K562 (cell line): ENCODE data around the gene CUL9. TPM values are rescaled to one million over a fixed set of nuclear protein-coding genes. Genes with fewer than 3 reads are reported as not detected.

ENCODE experiments used
- ARID3B ChIP-seq: fragments of 250-450 bp; sonication (Bioruptor Pico); IDR thresholded peaks from 2 replicates; pipeline ENCODE4 v1.4.0; 2020; ENCODE audit warnings: borderline replicate concordance
- CHAMP1 ChIP-seq: fragments of 450-650 bp; IDR thresholded peaks from 2 replicates; pipeline ENCODE4 v1.6.1; 2016; ENCODE audit warnings: mild to moderate bottlenecking
- CTBP1 ChIP-seq: fragments of 450-650 bp; IDR thresholded peaks from 2 replicates; pipeline ENCODE4 v1.6.1; 2016; ENCODE audit warnings: borderline replicate concordance
- E2F6 ChIP-seq, 2 experiments: IDR thresholded peaks; 2 replicates each; pipeline ENCODE4 v1.6.1; 2011; ENCODE audit warnings: borderline replicate concordance in 1 of 2, control low read depth in 1 of 2, low read depth in 1 of 2, low read length in 1 of 2, mild to moderate bottlenecking in 1 of 2, mixed read lengths in 1 of 2, moderate library complexity in 1 of 2; ENCODE audit not compliant: insufficient read depth in 1 of 2, insufficient read length in 1 of 2, poor library complexity in 1 of 2, severe bottlenecking in 1 of 2; ENCODE audit errors: extremely low read depth in 1 of 2
- FIP1L1 ChIP-seq: fragments of 200-400 bp; formaldehyde crosslinking; IDR thresholded peaks from 2 replicates; pipeline ENCODE4 v1.6.1; 2018; ENCODE audit warnings: mild to moderate bottlenecking, low read depth, low read length; ENCODE audit not compliant: poor library complexity, severe bottlenecking
- GTF2E2 ChIP-seq: fragments of 200-800 bp; sonication (Bioruptor generic); IDR thresholded peaks from 2 replicates; pipeline ENCODE4 v1.6.1; 2016; ENCODE audit warnings: missing genetic modification characterization, missing compliant biosample characterization
- ID3 ChIP-seq, 2 experiments: fragments of 250-450 bp in 1 of 2; fragments of 450-650 bp in 1 of 2; sonication (Bioruptor Pico) in 1 of 2; IDR thresholded peaks; 2 replicates each; pipeline versions ENCODE4 v1.6.1 to v1.8.0; 2016 to 2021; ENCODE audit warnings: mild to moderate bottlenecking in 2 of 2, moderate library complexity in 2 of 2, missing compliant biosample characterization in 1 of 2, missing genetic modification characterization in 1 of 2
- MCM7 ChIP-seq, 2 experiments: fragments of 450-650 bp; IDR thresholded peaks; 2 replicates each; pipeline ENCODE4 v1.6.1; 2016 to 2018
- NBN ChIP-seq: fragments of 450-650 bp; IDR thresholded peaks from 2 replicates; pipeline ENCODE4 v1.6.1; 2016; ENCODE audit warnings: low read depth, mild to moderate bottlenecking
- NR2C2 ChIP-seq, 2 experiments: fragments of 200-800 bp in 1 of 2; sonication (Bioruptor generic) in 1 of 2; sonication (generic) in 1 of 2; formaldehyde crosslinking in 1 of 2; IDR thresholded peaks; 2 replicates each; pipeline versions ENCODE4 v1.6.1 to v1.8.0; 2016 to 2022; ENCODE audit warnings: mild to moderate bottlenecking in 1 of 2, missing compliant biosample characterization in 1 of 2, missing genetic modification characterization in 1 of 2, missing genetic modification reagents in 1 of 2
- PHF20 ChIP-seq: fragments of 450-650 bp; IDR thresholded peaks from 2 replicates; pipeline ENCODE4 v1.6.1; 2018; ENCODE audit not compliant: partially characterized antibody
- SMARCA4 ChIP-seq: fragments of 450-650 bp; IDR thresholded peaks from 2 replicates; pipeline ENCODE4 v1.6.1; 2016
- SRSF3 ChIP-seq: fragments of 200-400 bp; formaldehyde crosslinking; IDR thresholded peaks from 2 replicates; pipeline ENCODE4 v1.6.1; 2016; ENCODE audit warnings: mild to moderate bottlenecking, low read length, moderate library complexity; ENCODE audit not compliant: insufficient read depth
- THRAP3 ChIP-seq: fragments of 450-650 bp; IDR thresholded peaks from 2 replicates; pipeline ENCODE4 v1.6.1; 2016; ENCODE audit warnings: mild to moderate bottlenecking, inconsistent platforms, borderline replicate concordance
- USF1 ChIP-seq: sonication (generic); formaldehyde crosslinking; IDR thresholded peaks from 2 replicates; pipeline ENCODE4 v1.9.0; 2022; ENCODE audit warnings: mild to moderate bottlenecking, missing genetic modification reagents
- VEZF1 ChIP-seq: fragments of 200-800 bp; sonication (Bioruptor generic); IDR thresholded peaks from 2 replicates; pipeline ENCODE4 v1.6.1; 2017; ENCODE audit warnings: missing genetic modification characterization, missing compliant biosample characterization
- ZNF274 ChIP-seq: IDR thresholded peaks from 2 replicates; pipeline ENCODE4 v1.6.1; 2011; ENCODE audit warnings: low read depth, mild to moderate bottlenecking, low read length, moderate library complexity, borderline replicate concordance
- polyA plus RNA-seq, 8 experiments: library from polyadenylated mRNA; depleted of rRNA in 4 of 8; stranded (reverse) in 5 of 8; unstranded in 3 of 8; fragments of >200 nt; fragmentation: Nextera tagmentation in 2 of 8; fragmentation: Illumina TruSeq in 1 of 8; extraction: Ambion mirVana in 2 of 8; extraction: Trizol in 1 of 8; gene quantifications; 2 replicates each; pipeline versions ENCODE4 v1.2.1 to v1.2.3, GENCODE V29; 2011 to 2014; ENCODE audit warnings: inconsistent platforms in 1 of 8, missing spikeins in 1 of 8
- total RNA-seq, 7 experiments: library from RNA; depleted of rRNA in 6 of 7; stranded (reverse); fragments of >200 nt in 6 of 7; fragmentation: Illumina TruSeq in 2 of 7; extraction: Trizol in 2 of 7; gene quantifications; 2 replicates each; pipeline versions ENCODE4 v1.2.1 to v1.2.3, GENCODE V29; 2011 to 2021; ENCODE audit warnings: low replicate concordance in 1 of 7

CUL9 gene
- total and polyA plus RNA-seq, 9 of the 15 experiments (the other 6 are each of a cell fraction or from before 2014, with no cell fraction given): 0.50 to 20.7 (median 6.6) TPM

GRCh38 chr6:43228951-43229802, 47.2 kb downstream of the CUL9 start, which contains the start of gene DNPH1 (continued):
- TF ChIP-seq ARID3B (CRISPR knock-in tag): no peak
- TF ChIP-seq CTBP1: peak; percentile 91
- peak; percentile 80 for TF ChIP-seq PHF20
- TF ChIP-seq NR2C2 (CRISPR knock-in tag; IDR thresholded peaks at IDR 0.05): peak; percentile 83
- peak; percentile 90 for TF ChIP-seq NR2C2 (tag; IDR thresholded peaks at IDR 0.05)
- TF ChIP-seq THRAP3: no peak
- no peak for TF ChIP-seq NBN
- TF ChIP-seq FIP1L1: peak; percentile 91
- peak; percentile 94 to 97 for TF ChIP-seq E2F6 (IDR thresholded peaks at IDR 0.05; ENCODE audit: borderline replicate concordance in 1 of 2, extremely low read depth in 1 of 2, insufficient read depth in 1 of 2, insufficient read length in 1 of 2, low read depth in 1 of 2, low read length in 1 of 2, poor library complexity in 1 of 2, severe bottlenecking in 1 of 2)
- no peak for TF ChIP-seq SMARCA4
- no peak for TF ChIP-seq MCM7 (IDR thresholded peaks at IDR 0.05)
- TF ChIP-seq USF1 (CRISPR knock-in tag): peak; percentile 96
- TF ChIP-seq VEZF1 (CRISPR knock-in tag): peak; percentile 62; the same call in 1 of the 2 replicates
- TF ChIP-seq ZNF274: no peak; the same call in 1 of the 2 replicates
- no peak for TF ChIP-seq ID3 (CRISPR knock-in tag; IDR thresholded peaks at IDR 0.05)
- peak; percentile 96 for TF ChIP-seq ID3 (tag; IDR thresholded peaks at IDR 0.05)
- no peak for TF ChIP-seq GTF2E2
- no peak for TF ChIP-seq CHAMP1
- no peak for TF ChIP-seq SRSF3
